NCI-H1092 (cell line): ENCODE data around the gene RAB36.

Experiments
- DNase-seq: peaks from one replicate; lab custom pipeline; 2025; lab: John Stamatoyannopoulos, UW

RAB36 gene

GRCh38 chr22:23137905-23138561 lies 7.2 kb upstream of the RAB36 start:
- DNase-seq = no peak

DNA sequence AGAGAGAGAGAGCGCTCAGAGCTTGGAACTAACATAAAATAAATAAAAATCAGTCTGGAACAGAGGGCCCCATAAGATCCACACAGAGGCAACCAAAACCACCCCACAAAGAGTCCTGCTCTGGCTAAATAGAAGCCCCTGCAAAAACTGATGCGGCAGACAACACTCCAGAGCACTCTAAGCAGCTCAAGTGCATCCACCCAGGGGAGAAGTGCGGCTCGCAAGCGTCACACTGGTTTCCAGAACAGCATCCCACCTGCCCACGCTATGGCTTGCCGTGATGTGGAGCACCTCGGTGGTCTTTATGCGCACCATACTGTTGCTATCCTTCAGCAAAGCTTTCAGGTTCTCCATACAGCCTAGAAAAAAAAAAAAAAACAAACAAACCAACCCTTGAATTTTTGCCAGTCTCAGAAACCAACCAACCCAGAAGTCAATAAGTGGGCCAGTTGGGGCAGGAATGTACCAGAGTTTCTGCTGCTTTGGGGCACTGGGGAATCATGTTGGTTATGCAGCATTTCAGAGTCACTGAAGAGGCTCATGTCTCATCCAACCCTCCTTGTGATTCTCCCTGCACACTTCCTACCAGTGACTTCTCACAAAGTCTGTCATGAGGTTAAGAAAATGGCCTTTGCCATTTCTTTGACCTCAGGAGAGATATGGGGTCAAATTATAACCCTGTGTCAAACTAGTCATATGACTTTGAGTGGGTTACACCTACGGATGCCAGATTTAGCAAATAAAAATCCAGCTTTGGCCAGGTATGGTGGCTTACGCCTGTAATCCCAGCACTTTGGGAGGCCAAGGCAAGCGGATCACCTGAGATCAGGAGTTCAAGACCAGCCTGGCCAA lies 6.5 kb upstream of the RAB36 start:
- DNase-seq = no peak

GRCh38 chr22:23140385-23140784 lies 4.9 kb upstream of the RAB36 start:
- DNase-seq = no peak

GRCh38 chr22:23142546-23143105 lies 2.7 kb upstream of the RAB36 start:
- DNase-seq = no peak

DNA sequence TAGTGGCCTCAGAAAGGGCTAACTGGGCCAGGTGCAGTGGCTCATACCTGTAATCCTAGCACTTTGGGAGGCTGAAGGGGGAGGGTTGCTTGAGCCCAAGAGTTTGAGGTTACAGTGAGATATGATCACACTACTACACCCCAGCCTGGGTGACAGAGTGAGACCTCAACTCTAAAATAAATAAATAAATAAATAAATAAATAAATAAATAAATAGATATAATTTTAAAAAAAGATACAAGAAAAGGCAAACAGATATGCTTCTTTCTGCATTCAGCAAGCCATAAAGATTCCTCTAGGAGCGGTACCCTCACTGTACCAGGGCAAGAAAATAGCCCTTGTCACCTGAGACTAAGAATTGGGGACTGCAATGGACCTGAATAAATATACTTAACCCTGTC lies 2.2 kb upstream of the RAB36 start:
- DNase-seq = no peak

DNA sequence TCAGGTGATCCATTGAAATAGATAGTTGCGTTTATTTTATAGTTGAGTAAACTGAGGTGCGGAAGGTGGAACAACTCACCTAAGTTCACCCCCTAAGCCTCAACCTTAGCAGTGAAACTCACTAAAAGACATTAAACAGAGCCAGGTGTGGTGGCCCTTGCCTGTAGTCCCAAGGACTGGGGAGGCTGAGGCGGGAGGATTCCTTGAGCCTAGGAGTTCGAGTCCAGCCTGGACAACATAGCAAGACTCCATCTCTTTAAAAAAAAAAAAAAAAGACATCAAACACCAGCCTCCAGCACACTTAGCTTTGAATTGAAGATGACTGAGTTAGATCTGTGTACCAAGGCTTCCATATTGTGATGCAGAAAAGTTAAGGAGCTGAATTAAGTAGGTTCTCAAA lies 845 bp upstream of the RAB36 start:
- no peak for DNase-seq

GRCh38 chr22:23145878-23146470 lies 697 bp downstream of the RAB36 start:
- DNase-seq = no peak

GRCh38 chr22:23146478-23147205 lies 1.4 kb downstream of the RAB36 start:
- DNase-seq = no peak

- no peak for DNase-seq
These were observed 2.5 kb downstream of the RAB36 start for GRCh38 chr22:23147617-23148387.

DNA sequence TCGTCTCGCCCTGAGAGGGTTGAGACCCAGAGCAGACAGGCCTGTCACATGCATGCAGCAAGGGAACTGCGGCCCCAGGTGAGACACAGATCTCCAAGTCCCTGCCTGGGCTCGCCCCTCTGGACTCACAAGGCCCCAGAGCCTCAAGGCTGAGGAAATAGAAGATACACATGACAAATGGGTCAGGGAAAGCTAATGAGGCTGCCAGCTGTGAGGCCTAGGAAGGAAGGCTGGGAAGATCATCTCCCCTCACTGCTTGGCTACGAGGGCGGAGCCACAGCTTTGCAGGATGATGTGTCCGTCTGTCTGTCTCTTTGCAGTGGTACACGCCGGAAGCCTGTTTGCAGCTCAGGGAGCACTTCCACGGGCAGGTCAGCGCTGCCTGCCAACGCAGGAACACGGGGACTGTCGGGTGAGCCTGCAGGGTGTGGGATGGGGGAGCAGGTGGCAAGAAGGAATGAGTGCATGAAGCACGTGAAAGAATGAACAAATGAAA lies 4.5 kb downstream of the RAB36 start:
- DNase-seq = no peak

GRCh38 chr22:23150762-23151161 lies 5.5 kb downstream of the RAB36 start:
- DNase-seq = no peak

DNA sequence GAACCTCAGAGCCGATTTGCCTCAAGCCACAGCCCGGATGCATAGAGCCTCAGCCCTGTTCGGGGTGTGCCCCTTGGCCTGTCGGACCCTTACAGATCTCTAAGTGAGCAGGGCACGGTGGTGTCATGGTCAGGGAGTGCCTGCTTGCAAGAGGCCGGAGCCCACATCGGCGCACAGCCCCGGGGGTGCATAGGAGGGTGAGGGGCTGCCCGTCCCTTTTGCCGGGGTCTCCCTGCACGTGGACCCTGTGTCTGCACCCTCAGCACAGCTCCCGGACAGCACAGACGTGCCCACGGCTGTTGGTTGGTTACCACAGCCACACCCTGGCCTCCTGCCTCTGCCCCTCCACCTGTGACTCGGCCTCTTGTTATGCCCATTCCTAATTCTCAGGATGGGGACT lies 6.5 kb downstream of the RAB36 start:
- no peak for DNase-seq

DNA sequence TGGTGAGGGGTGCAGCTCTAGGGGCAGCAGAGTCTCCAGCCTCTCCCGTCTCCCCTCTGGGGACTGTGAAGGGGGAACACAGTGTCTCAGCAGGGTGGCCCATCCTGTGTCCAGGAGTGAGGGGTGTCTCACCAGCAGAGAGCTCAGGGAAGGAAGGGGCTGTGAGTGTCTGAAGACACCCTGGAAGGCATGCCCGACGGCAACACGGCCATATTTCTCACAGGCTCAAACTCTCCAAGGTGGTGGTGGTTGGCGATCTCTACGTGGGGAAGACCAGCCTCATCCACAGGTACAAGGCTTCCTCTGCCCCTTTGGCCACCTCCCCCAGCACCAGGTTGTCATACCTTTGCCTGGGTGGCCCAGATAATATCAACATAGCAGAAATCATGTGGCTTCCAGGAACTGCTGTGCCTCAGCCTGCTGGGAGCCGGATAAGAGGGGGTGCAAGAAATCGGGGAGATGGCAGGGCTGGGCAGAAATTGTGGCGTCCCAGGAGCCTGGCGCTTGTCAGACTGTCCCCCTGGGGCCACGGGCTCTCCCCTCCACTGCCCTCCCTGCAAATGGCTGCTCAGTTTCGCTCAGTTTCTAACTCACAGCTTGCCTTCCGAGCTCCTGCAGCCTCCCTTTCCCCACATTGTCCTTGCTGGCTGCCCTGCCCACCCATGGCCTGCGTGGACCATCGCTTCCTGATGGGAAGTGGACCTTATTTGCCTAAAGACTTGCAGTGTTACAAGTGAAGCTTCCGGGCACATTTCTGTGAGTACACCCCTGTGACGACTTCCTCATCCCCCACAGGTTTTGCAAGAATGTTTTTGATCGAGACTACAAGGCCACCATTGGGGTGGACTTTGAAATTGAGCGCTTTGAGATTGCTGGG lies 7.2 kb downstream of the RAB36 start:
- DNase-seq = no peak

DNA sequence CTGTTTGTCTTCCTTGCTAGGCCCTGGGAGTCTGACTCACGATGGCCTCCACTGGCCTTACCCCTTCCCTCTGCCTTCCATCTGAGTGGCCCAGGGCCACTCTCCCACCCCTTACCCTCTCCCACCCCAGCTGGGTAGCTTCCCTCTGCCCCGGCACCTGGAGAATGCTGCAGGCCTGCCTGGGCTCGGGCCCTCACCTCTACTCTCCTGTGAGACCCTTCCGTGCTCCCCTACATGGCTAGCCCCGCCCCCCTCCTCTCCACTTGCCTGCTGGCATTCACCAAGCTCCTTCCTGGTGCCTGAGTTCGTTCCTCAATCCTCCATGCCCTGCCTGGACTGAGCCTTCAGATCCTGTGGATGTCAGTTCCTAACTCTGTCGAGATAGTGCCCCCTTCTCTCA lies 8.7 kb downstream of the RAB36 start:
- DNase-seq = no peak

DNA sequence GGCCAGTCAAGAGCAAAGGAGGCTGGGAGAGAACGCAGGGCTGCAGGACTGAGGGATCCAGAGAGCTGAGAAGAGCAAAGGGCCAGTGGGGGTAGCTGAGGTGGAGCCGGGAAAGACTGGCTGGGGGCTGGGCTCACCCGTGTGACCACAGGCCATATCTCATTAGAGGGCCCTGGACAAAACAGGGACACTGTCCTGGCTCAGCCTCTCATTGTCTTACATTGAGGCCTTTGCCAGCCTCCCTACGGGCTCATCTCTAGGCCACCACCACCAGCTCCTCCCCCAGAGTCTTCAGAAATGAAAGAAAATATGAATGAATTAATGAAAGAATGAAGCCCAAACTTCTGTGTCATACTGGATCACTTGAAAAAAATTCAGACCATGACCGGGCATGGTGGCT lies 9.2 kb downstream of the RAB36 start:
- DNase-seq = no peak

- no peak for DNase-seq
These were observed 9.9 kb downstream of the RAB36 start for GRCh38 chr22:23155143-23155542.

- no peak for DNase-seq
These were observed 10.6 kb downstream of the RAB36 start for GRCh38 chr22:23155831-23156230.

GRCh38 chr22:23156286-23156685 lies 11.0 kb downstream of the RAB36 start:
- no peak for DNase-seq

DNA sequence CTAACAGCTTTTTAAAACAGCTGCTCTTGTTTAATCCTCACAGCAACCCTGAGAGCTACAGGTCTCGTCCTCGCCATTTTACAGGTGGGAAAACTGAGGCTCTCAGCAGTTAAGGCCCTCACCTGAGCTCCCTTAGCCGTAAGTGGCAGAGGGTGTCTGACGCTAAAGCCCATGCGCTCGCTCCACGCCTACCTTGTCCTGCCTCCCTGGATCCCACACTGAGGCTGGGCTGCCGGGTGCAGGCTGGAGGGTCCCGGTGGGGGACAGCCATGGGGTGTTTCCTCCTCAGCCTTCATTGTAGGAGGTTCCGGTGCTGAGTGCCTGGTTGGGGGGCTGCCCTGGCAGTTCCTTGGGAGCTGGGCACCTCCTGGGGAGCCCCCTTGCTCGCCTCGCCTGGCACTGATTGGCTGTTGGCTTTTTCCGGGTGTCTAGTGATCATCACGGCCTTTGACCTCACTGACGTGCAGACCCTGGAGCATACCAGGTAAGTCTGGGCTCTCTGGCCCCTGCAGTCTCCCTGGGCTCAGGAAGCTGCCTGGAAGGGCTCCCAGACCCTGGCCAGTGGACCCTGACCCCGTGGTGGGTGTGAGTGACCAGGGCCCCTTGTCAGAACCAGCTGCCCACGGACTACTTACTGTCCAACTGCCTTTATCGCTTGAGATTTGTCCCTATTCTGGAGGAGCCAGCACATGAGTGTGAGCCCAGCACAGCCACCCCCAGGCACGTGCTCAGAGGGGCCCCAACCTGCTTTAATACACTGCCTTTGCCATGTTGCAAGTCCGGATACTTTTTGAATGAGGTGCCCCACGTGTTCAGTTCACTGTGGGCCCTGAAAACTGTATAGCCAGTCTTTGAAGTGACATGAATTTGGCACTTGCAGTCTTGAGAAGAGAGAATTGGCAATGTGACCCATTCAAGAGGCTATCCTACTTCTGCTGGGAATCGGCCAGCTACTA lies 12.6 kb downstream of the RAB36 start:
- DNase-seq = no peak
